ENCODE results near the gene AP5S1. TPM values are rescaled to one million over a fixed set of nuclear protein-coding genes. Genes with fewer than 3 reads are reported as not detected.

Gene AP5S1
- total and polyA plus RNA-seq, 2 of the 13 experiments (the other 11 are each of a cell fraction or from before 2014, with no cell fraction given) = 7.9 to 23.2 TPM

GRCh38 chr20:3786665-3787323 lies 33.6 kb upstream of the AP5S1 start, which contains the start of gene CENPB (continued):
- no peak for TF ChIP-seq ZBTB8A (CRISPR knock-in tag; IDR thresholded peaks at IDR 0.05; ENCODE audit: borderline replicate concordance, low read depth)
- TF ChIP-seq HMGXB4 (CRISPR knock-in tag; IDR thresholded peaks at IDR 0.05; ENCODE audit: borderline replicate concordance in 1 of 2, low read depth in 1 of 2) = peak; percentile 89 to 97
- peak; percentile 65 for TF ChIP-seq TOPORS (CRISPR knock-in tag; IDR thresholded peaks at IDR 0.05)
- TF ChIP-seq RELA (CRISPR knock-in tag; IDR thresholded peaks at IDR 0.05) = 0 out of 2 replicates have a peak, but pooled peaks have one; percentile 42
- TF ChIP-seq AHR (CRISPR knock-in tag; IDR thresholded peaks at IDR 0.05) = peak; percentile 73; the same call in 1 of the 2 replicates
- TF ChIP-seq KAT8 (CRISPR knock-in tag; IDR thresholded peaks at IDR 0.05) = peak; percentile 64
- TF ChIP-seq MTA3 (CRISPR knock-in tag; IDR thresholded peaks at IDR 0.05) = no peak
- TF ChIP-seq NR2C2 (CRISPR knock-in tag; IDR thresholded peaks at IDR 0.05; ENCODE audit: borderline replicate concordance) = 0 out of 2 replicates have a peak, but pooled peaks have one; percentile 19
- peak; percentile 17; the same call in 1 of the 2 replicates for TF ChIP-seq ZNF710 (CRISPR knock-in tag; IDR thresholded peaks at IDR 0.05; ENCODE audit: borderline replicate concordance)
- 0 out of 2 replicates have a peak, but pooled peaks have one; percentile 26 for TF ChIP-seq TARDBP (CRISPR knock-in tag; IDR thresholded peaks at IDR 0.05)
- peak; percentile 18; the same call in 1 of the 2 replicates for TF ChIP-seq HOXD1 (CRISPR knock-in tag; IDR thresholded peaks at IDR 0.05)
- TF ChIP-seq, protein P1, sequence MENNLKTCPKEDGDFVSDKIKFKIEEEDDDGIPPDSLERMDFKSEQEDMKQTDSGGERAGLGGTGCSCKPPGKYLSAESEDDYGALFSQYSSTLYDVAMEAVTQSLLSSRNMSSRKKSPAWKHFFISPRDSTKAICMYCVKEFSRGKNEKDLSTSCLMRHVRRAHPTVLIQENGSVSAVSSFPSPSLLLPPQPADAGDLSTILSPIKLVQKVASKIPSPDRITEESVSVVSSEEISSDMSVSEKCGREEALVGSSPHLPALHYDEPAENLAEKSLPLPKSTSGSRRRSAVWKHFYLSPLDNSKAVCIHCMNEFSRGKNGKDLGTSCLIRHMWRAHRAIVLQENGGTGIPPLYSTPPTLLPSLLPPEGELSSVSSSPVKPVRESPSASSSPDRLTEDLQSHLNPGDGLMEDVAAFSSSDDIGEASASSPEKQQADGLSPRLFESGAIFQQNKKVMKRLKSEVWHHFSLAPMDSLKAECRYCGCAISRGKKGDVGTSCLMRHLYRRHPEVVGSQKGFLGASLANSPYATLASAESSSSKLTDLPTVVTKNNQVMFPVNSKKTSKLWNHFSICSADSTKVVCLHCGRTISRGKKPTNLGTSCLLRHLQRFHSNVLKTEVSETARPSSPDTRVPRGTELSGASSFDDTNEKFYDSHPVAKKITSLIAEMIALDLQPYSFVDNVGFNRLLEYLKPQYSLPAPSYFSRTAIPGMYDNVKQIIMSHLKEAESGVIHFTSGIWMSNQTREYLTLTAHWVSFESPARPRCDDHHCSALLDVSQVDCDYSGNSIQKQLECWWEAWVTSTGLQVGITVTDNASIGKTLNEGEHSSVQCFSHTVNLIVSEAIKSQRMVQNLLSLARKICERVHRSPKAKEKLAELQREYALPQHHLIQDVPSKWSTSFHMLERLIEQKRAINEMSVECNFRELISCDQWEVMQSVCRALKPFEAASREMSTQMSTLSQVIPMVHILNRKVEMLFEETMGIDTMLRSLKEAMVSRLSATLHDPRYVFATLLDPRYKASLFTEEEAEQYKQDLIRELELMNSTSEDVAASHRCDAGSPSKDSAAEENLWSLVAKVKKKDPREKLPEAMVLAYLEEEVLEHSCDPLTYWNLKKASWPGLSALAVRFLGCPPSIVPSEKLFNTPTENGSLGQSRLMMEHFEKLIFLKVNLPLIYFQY (CRISPR knock-in tag; IDR thresholded peaks at IDR 0.05; ENCODE audit: borderline replicate concordance) = peak; percentile 49
- 0 out of 2 replicates have a peak, but pooled peaks have one; percentile 14 for TF ChIP-seq ZSCAN9 (CRISPR knock-in tag; IDR thresholded peaks at IDR 0.05; ENCODE audit: borderline replicate concordance)
- TF ChIP-seq GABPA (IDR thresholded peaks at IDR 0.05; ENCODE audit: low read depth, low read length) = peak; percentile 55
- no peak for TF ChIP-seq GABPA (CRISPR knock-in tag; IDR thresholded peaks at IDR 0.05; ENCODE audit: low read depth)
- no peak for TF ChIP-seq LCORL (IDR thresholded peaks at IDR 0.05)
- 0 out of 2 replicates have a peak, but pooled peaks have one; percentile 24 for TF ChIP-seq LCORL (CRISPR knock-in tag; IDR thresholded peaks at IDR 0.05)
- TF ChIP-seq TEAD3 (CRISPR knock-in tag; optimal IDR thresholded peaks at IDR 0.05; ENCODE audit: borderline replicate concordance) = peak; percentile 93
- TF ChIP-seq ZNF281 (CRISPR knock-in tag; IDR thresholded peaks at IDR 0.05; ENCODE audit: borderline replicate concordance) = peak; percentile 59; the same call in 1 of the 2 replicates

Data from HepG2 (cell line).